Stimulated activated CD4-positive, alpha-beta T cell treated with anti-CD3 and anti-CD28 coated beads, Interleukin-4, amount 100 ng/mL, for 4 hours (primary cell): ENCODE measurements around the gene SRCIN1.
A peak's percentile ranks its signal among the peaks of the same experiment; 100 is the strongest.

Experiments
- DNase-seq, 2 experiments: peaks; one replicate each; pipeline ENCODE4 v3.0.0-alpha.2; 2020

SRCIN1 gene

GRCh38 chr17:38560503-38561318 lies 45.0 kb downstream of the SRCIN1 start:
- no peak for DNase-seq

- no peak for DNase-seq
Measured at GRCh38 chr17:38559880-38560230, 45.9 kb downstream of the SRCIN1 start.

- peak; percentile 91 to 92 for DNase-seq
Measured at GRCh38 chr17:38559051-38559879, 46.5 kb downstream of the SRCIN1 start.

- DNase-seq = no peak
Measured at GRCh38 chr17:38558728-38559050, 47.1 kb downstream of the SRCIN1 start.

- DNase-seq = peak; percentile 86 to 91
Measured at GRCh38 chr17:38557836-38558727, 47.7 kb downstream of the SRCIN1 start.

GRCh38 chr17:38557396-38557795 lies 48.4 kb downstream of the SRCIN1 start:
- DNase-seq = no peak

GRCh38 chr17:38556239-38556638 lies 49.5 kb downstream of the SRCIN1 start:
- no peak for DNase-seq

- DNase-seq = no peak
Measured at GRCh38 chr17:38554430-38555350, 51.1 kb downstream of the SRCIN1 start.

- no peak for DNase-seq
Measured at GRCh38 chr17:38552343-38552742, 53.4 kb downstream of the SRCIN1 start.

GRCh38 chr17:38551121-38551520 lies 54.6 kb downstream of the SRCIN1 start:
- no peak for DNase-seq

GRCh38 chr17:38550661-38551060 lies 55.1 kb downstream of the SRCIN1 start:
- no peak for DNase-seq

- DNase-seq = no peak
Measured at GRCh38 chr17:38549285-38549684, 56.5 kb downstream of the SRCIN1 start.

GRCh38 chr17:38547444-38547843 lies 58.3 kb downstream of the SRCIN1 start:
- DNase-seq = no peak

- DNase-seq = no peak
Measured at GRCh38 chr17:38546396-38546795, 59.4 kb downstream of the SRCIN1 start.

- DNase-seq = no peak
Measured at GRCh38 chr17:38545531-38546225, 60.1 kb downstream of the SRCIN1 start.

- no peak for DNase-seq
Measured at GRCh38 chr17:38544839-38545209, 60.9 kb downstream of the SRCIN1 start.

- DNase-seq = no peak
Measured at GRCh38 chr17:38544175-38544838, 61.4 kb downstream of the SRCIN1 start.

GRCh38 chr17:38543403-38544174 lies 62.2 kb downstream of the SRCIN1 start:
- DNase-seq = no peak

GRCh38 chr17:38542286-38542685 lies 63.5 kb downstream of the SRCIN1 start:
- no peak for DNase-seq

GRCh38 chr17:38541281-38541680 lies 64.5 kb downstream of the SRCIN1 start:
- no peak for DNase-seq
